Uterus (tissue), 4 donors: ENCODE data around the gene SNX14. TPM values are rescaled to one million over a fixed set of nuclear protein-coding genes. Genes with fewer than 3 reads are reported as not detected.

ENCODE experiments used
- DNase-seq, 2 donors: peaks; one replicate each; pipeline ENCODE4 v3.0.0-alpha.2; 2019 to 2020
- H3K27ac ChIP-seq, 2 donors: fragments of 200-600 bp; sonication (generic); 1 replicate in 1 of 2; 2 replicates in 1 of 2; pipeline ENCODE4 v1.5.1; 2016 to 2018
- H3K27me3 ChIP-seq, 2 donors: fragments of 200-600 bp; sonication (generic); one replicate each; pipeline ENCODE4 v1.5.1; 2018 to 2019; ENCODE audit warnings: control low read depth in 1 of 2
- H3K36me3 ChIP-seq, 2 donors: fragments of 200-600 bp; sonication (generic); one replicate each; pipeline ENCODE4 v1.5.1; 2019; ENCODE audit warnings: control low read depth in 1 of 2
- H3K4me1 ChIP-seq, 2 donors: fragments of 200-600 bp; sonication (generic); one replicate each; pipeline ENCODE4 v1.5.1; 2018 to 2019; ENCODE audit warnings: control low read depth in 1 of 2
- H3K4me3 ChIP-seq, 2 donors: fragments of 200-600 bp; sonication (generic); 1 replicate in 1 of 2; 2 replicates in 1 of 2; pipeline ENCODE4 v1.5.1; 2018 to 2019; ENCODE audit warnings: mild to moderate bottlenecking in 1 of 2
- H3K9me3 ChIP-seq, 2 donors: fragments of 200-600 bp; sonication (generic); one replicate each; pipeline ENCODE4 v1.5.1; 2019; ENCODE audit warnings: control low read depth in 1 of 2
- POLR2A ChIP-seq, 2 donors: fragments of 450-650 bp; IDR thresholded peaks; one replicate each; pipeline ENCODE4 v1.6.1; 2016; ENCODE audit warnings: antibody characterized with exemption in 2 of 2, mild to moderate bottlenecking in 1 of 2, moderate library complexity in 1 of 2
- intact Hi-C: fragments of 100-400 bp; cut with DNase I; formaldehyde crosslinking; loops from one replicate; pipeline ENCODE4 v1.15.1; 2023; ENCODE audit warnings: low total_unique reads
- total RNA-seq, 4 donors: library from RNA; depleted of rRNA in 3 of 4; stranded (reverse); fragments of >200 nt in 3 of 4; gene quantifications; one replicate each; pipeline versions ENCODE4 v1.1.0 to v1.2.4, GENCODE V29; 2014 to 2023
- TF ChIP-seq, protein P1 (sequence below), 4 experiments: fragments of 200-600 bp in 2 of 4; fragments of 450-650 bp in 2 of 4; sonication (generic) in 2 of 4; IDR thresholded peaks; one replicate each; pipeline ENCODE4 v1.5.1; 2016 to 2019; ENCODE audit warnings: antibody characterized with exemption in 4 of 4, mild to moderate bottlenecking in 2 of 4, moderate library complexity in 1 of 4
- donor health status: DM: yes; HTN: yes; CAD: no.

Gene SNX14
- total RNA-seq, 4 donors from 2014 or later, result 41.8 to 174 (median 81.3) TPM

GRCh38 chr6:85602100-85602499 lies 8.4 kb upstream of the SNX14 start:
- Histone ChIP-seq H3K4me1 (no peaks in the 10 kb centered on the region), H3K27me3 (no peaks in the 10 kb centered on the region), H3K9me3 (no peaks in the 10 kb centered on the region), H3K36me3 (no peaks in the 10 kb centered on the region), H3K4me3 (no peak overlapping the region), H3K27ac (no peak overlapping the region)
- intact Hi-C loops, result no loop called here
- TF ChIP-seq, protein P1, sequence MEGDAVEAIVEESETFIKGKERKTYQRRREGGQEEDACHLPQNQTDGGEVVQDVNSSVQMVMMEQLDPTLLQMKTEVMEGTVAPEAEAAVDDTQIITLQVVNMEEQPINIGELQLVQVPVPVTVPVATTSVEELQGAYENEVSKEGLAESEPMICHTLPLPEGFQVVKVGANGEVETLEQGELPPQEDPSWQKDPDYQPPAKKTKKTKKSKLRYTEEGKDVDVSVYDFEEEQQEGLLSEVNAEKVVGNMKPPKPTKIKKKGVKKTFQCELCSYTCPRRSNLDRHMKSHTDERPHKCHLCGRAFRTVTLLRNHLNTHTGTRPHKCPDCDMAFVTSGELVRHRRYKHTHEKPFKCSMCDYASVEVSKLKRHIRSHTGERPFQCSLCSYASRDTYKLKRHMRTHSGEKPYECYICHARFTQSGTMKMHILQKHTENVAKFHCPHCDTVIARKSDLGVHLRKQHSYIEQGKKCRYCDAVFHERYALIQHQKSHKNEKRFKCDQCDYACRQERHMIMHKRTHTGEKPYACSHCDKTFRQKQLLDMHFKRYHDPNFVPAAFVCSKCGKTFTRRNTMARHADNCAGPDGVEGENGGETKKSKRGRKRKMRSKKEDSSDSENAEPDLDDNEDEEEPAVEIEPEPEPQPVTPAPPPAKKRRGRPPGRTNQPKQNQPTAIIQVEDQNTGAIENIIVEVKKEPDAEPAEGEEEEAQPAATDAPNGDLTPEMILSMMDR (IDR thresholded peaks at IDR 0.05), result no peak
- no peak for TF ChIP-seq POLR2A (IDR thresholded peaks at IDR 0.05)
- DNase-seq, result no peak

- Histone ChIP-seq H3K27ac (no peak overlapping the region), H3K4me3 (no peak overlapping the region), H3K27me3 (no peaks in the 10 kb centered on the region), H3K4me1 (no peaks in the 10 kb centered on the region), H3K36me3 (no peaks in the 10 kb centered on the region), H3K9me3 (no peaks in the 10 kb centered on the region)
- TF ChIP-seq POLR2A (IDR thresholded peaks at IDR 0.05), result no peak
- TF ChIP-seq, protein P1 (IDR thresholded peaks at IDR 0.05), result no peak
- no peak for DNase-seq
- intact Hi-C loops, result no loop called here
Observed at GRCh38 chr6:85600713-85601313, 7.2 kb upstream of the SNX14 start.

DNA sequence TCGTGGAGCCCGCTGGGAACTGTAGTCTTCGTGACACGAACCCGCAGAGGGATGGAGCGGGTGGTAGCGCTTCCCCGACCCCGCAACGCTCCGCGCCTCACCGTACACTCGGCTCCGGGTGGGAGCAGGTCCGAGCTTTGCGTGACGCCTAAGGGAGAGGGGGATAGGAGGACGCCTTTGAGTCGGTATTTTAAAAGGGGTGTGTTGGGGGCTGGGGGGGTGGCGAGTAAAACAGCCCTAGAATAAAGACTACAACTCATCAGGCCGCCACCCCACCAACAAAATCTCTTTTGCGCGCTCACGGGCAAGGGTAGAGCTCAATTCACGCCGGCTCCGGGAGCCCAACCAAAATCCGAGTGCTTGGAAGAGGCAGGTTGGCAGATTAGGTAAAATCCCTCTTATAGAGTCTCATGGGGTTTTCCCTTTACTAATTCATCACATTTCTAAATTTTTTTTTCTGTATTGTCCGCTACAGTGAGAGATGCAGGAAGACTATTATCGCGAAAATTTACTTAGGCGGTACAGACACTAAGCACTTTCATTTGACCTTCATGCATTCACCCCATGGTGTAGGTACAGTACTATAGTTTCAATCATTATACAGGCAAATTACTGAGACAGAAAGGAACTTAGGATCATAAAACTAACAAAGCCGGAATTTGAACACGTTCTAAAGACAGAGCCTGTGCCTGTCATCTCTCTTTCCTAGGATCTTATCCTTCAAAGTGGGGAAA lies 706 bp upstream of the SNX14 start:
- intact Hi-C loops, result no loop called here
- TF ChIP-seq, protein P1 (IDR thresholded peaks at IDR 0.05), result no peak
- TF ChIP-seq POLR2A (IDR thresholded peaks at IDR 0.05), result no peak

GRCh38 chr6:85592033-85592432 lies 1.6 kb downstream of the SNX14 start:
- Histone ChIP-seq H3K27me3 (no peaks in the 10 kb centered on the region), H3K9me3 (no peaks in the 10 kb centered on the region), H3K4me3 (peak overlapping the region in 1 of 2 donors; percentile 49), H3K4me1 (peaks cover 0 to 9% of the 10 kb centered on the region in 2 donors), H3K36me3 (no peaks in the 10 kb centered on the region), H3K27ac (no peak overlapping the region)
- intact Hi-C loops, result no loop called here
- no peak for DNase-seq
- TF ChIP-seq, protein P1 (IDR thresholded peaks at IDR 0.05), result no peak
- no peak for TF ChIP-seq POLR2A (IDR thresholded peaks at IDR 0.05)

More for the DNA sequence above, 706 bp upstream of the SNX14 start:
- Histone ChIP-seq H3K36me3 (no peaks in the 10 kb centered on the region), H3K4me1 (peaks cover 0 to 9% of the 10 kb centered on the region in 2 donors), H3K27ac (peak overlapping the region; percentile 87 to 92), H3K4me3 (peak overlapping the region; percentile 49 to 65), H3K9me3 (no peaks in the 10 kb centered on the region), H3K27me3 (no peaks in the 10 kb centered on the region)
- DNase-seq, result no peak

- Histone ChIP-seq H3K4me3 (no peak overlapping the region), H3K27me3 (no peaks in the 10 kb centered on the region), H3K4me1 (peaks cover 0 to 9% of the 10 kb centered on the region in 2 donors), H3K36me3 (no peaks in the 10 kb centered on the region), H3K27ac (no peak overlapping the region), H3K9me3 (no peaks in the 10 kb centered on the region)
- intact Hi-C loops, result no loop called here
- TF ChIP-seq POLR2A (IDR thresholded peaks at IDR 0.05), result no peak
- TF ChIP-seq, protein P1 (IDR thresholded peaks at IDR 0.05), result no peak
- no peak for DNase-seq
Observed at GRCh38 chr6:85591207-85591606, 2.5 kb downstream of the SNX14 start.
